GM19328 (cell line): Measurements from ENCODE around the gene CAMSAP1.

Experiments used
- ATAC-seq: cut with Tn5 transposase; IDR thresholded peaks from one replicate; pipeline ENCODE4 v1.9.1; 2021; ENCODE audit warnings: mild to moderate bottlenecking, moderate library complexity; ENCODE audit not compliant: unreplicated experiment

CAMSAP1 gene

GRCh38 chr9:135776893-135777622 is 130.3 kb downstream of the CAMSAP1 start:
- ATAC-seq = no peak

GRCh38 chr9:135775911-135776310 is 131.4 kb downstream of the CAMSAP1 start:
- no peak for ATAC-seq

DNA sequence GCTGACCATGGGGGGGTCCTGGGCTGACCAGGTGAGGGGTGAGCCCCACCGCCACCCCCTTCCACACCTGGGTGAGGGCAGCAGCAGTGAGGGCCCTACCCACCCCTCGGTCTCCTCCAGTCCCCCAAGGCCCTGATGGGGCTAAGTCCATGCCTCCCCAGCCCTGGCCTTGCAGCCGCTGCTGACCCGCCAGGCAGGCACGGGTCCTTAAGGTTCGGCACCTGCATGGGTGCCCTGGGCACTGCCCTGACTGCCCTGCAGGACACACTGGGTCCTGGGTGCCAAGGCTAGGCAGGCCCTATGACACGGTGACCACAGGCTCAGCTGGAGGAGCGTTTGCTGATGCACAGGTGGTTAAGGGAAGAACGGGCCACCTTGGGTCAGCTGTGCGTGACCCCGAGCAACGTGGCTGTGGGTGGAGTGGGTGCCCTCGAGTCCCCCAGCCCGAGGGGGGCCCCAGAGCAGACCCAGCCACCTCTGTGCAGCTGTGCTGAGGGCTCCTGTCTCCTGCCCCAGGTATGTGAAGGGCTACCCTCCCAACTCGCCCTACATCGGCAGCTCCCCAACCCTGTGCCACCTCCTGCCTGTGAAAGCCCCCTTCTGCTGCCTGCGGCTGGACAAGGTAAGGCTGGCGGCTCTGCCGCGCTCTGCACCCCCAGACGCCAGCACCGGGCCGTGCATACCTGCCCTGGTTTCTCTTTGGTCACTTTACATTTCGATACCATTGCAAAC is 132.4 kb downstream of the CAMSAP1 start:
- ATAC-seq = no peak

GRCh38 chr9:135774239-135774747 is 133.1 kb downstream of the CAMSAP1 start:
- no peak for ATAC-seq

DNA sequence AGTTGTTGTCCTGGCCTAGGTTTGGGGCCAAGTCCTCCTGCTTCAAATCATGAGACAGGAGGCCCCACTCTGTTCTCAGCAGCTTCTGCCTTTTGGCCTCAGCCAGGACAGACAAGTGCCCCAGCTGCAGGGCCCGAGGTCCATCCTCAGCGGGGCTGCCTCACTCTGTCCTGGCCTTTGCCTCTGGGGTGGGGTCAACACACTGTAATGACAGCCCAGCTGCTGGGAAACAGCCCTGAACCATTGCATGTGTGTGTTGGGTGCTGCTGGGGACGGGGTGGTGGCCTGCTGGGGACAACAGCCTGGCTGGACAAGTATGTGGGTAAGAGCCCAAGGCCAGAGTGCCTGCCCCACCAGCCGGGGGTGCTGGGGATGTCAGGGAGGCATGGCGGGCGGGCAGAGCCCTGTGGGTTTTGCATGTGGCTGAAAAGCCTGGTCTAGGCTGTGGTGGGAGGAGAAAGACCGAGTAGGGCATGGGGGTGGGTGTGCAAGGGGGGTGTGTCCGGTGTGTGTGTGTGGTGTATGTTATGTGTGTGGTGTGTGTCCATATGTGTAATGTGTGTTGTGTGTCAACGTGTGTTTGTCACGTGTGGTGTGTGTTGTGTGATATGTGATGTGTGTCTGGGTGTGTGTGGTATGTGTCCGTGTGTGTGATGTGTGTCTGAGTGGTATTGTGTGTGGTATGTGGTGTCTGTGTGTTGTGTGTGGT is 133.7 kb downstream of the CAMSAP1 start:
- ATAC-seq = no peak

- no peak for ATAC-seq
These were observed 134.4 kb downstream of the CAMSAP1 start for GRCh38 chr9:135772702-135773493.

DNA sequence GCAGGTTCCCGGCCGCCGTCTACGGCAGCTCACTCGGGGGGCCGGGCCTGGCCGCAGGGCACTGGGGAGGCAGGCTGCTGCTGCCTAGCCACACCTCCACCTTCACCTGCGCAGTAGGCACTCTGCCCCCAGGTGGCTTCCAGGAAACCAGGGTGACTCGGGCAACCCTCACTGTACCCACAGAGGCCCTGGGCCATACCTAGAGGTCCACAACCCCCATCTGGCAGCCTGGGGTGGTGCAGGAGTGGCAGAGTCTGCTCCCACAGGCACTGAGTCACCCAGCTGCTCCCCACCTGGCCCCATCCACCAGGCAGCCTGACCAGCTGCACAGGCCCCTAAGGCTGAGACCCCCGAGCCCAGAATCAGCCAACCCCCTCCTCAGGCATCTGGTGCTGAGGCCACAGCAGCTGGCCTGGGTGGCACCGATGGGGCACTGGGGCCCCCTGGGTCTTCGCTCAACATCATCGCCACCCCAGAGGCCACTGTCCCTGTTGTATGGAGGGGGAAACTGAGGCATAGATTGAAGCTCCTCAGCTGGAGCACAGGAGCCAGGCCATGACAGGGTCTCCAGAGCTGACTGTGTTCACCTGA is 135.2 kb downstream of the CAMSAP1 start:
- ATAC-seq = no peak

DNA sequence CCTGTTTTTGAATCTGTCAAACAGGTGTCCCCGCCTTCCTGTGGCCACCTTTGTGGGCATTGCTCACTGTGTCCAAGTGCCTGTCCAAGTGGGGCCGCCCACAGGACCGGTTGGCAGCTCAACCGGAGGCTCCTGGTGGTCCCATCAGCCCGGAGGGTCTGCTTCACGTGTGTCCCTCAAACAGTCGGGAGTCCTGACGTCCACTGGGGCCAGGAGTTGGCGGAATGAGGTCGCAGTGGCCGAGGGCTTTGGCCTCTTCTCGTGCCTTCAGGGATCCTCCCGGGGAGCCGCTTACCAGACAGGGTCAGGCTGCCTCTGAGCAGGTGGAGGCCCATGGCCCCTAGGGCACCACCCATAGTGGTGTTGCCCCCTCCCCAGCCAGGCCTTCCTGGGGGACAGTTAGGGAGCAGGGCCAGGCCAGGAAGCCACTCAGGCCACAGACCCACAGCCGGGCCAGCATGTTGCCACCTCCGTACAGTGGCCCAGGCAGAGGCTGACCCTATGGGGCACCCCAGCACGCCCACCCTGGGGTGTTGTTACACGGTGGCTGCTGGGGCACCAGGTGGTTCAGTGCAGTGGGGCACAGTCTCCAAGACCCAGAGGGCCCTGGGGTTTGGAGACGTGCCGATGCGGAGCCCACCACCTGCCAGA is 135.8 kb downstream of the CAMSAP1 start:
- ATAC-seq = no peak

DNA sequence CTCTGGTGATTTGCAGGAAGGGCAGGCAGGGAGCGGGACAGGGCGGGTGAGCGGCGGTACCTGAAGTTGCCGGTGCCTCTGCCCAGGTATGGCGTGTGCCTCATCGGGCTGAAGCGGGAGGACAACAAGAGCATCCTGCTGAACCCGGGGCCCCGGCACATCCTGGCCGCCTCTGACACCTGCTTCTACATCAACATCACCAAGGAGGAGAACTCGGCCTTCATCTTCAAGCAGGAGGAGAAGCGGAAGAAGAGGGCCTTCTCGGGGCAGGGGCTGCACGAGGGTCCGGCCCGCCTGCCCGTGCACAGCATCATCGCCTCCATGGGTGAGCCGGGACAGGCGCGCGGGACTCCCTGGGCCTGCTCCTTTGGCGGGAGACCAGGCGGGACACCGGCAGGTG is 136.6 kb downstream of the CAMSAP1 start:
- no peak for ATAC-seq

DNA sequence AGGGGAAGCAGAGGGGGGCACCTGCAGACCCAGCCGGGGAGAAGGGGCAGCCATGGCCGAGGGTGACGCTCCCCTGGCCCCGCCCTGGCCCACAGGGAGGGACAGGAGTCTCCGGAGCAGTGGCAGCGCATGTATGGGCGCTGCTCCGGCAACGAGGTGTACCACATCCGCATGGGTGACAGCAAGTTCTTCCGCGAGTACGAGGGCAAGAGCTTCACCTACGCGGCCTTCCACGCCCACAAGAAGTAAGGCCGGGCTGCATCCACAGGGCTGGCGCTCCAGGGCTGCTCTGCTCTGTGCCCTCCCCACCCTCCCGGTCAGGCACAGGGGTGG is 137.2 kb downstream of the CAMSAP1 start:
- no peak for ATAC-seq

- ATAC-seq = no peak
These were observed 137.7 kb downstream of the CAMSAP1 start for GRCh38 chr9:135769489-135770202.

- ATAC-seq = no peak
These were observed 138.7 kb downstream of the CAMSAP1 start for GRCh38 chr9:135768516-135769218.

- ATAC-seq = no peak
These were observed 140.6 kb downstream of the CAMSAP1 start for GRCh38 chr9:135766707-135767106.

- ATAC-seq = no peak
These were observed 141.1 kb downstream of the CAMSAP1 start for GRCh38 chr9:135766251-135766650.

DNA sequence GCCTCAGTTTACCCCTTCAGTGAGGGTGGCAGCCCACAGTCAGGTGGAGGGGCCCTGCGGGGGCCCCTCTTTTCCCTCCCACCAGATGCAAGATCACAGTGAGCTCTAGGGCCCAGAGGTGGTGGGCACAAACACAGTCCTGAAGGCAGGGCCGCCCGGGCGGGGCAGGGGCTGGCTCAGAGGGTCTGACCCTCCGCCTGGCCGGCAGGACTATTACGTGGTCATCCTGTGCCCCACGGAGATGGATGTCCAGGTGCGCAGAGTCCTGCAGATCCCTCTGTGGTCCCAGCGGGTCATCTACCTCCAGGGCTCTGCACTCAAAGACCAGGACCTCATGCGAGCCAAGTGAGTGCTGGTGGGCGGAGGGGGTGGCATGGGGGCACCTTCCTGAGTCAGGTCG is 141.9 kb downstream of the CAMSAP1 start:
- ATAC-seq = no peak

- no peak for ATAC-seq
These were observed 142.6 kb downstream of the CAMSAP1 start for GRCh38 chr9:135764731-135765130.

DNA sequence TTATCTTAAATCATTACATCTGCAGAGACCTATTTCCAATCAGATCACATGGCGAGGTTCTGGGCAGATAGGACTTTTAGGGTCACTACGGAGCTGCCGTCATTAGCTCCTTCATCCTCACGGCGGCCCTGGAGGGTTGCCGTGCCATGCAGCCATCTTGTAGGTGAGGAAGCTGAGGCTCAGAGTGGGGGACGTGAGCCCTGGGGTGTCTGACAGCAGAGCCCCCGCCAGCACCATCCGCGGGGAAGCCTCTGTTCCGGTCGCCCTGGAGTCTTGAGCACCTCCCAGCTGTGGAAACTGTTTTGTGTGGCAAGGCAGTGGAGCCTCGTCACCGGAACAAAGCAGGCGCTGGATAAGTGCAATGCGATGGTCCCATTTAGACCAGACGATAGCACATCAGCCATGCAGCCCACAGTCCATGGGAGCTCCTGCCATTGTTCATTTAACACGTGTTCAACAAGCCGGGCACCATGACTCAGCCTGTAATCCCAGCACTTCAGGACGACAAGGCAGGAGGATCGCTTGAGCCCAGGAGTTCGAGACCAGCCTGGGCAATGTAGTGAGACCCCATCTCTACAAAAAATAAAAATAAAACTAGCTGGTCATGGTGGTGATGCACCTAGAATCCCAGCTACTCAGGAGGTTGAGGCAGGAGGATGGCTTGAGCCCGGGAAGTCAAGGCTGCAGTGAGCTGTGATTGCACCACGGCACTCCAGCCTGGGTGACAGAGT is 143.5 kb downstream of the CAMSAP1 start:
- ATAC-seq = no peak

DNA sequence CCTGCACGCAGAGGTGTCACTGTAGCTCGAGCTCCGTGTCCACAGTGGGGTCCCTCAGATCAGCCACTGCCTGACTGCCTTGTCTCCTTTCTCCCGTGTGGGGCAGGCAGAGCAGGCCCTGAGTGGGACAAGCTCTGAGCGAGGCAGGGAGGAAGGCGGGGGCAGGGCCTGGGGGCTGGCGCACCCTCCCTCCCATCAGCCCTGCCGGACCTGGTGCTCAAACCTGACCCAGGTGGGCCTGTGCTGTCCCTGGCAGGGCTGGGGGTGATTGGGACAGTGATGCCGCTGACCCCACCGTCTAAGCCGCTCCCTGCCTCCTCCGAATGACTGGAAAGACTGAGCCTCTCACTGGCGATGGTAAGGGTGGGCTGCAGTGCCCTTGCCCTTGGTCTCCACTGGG is 144.4 kb downstream of the CAMSAP1 start:
- ATAC-seq = no peak
